CD4-positive, alpha-beta T cell treated with Interleukin-15 for 4 hours (primary cell): ENCODE results near the gene C16orf95.
"Not testable (repeated sequence)": the region's sequence is repeated elsewhere in the genome, so short reads cannot be mapped to it uniquely, and the experiment has no call there.

Source experiments
- DNase-seq: peaks from one replicate; pipeline ENCODE4 v3.0.0-alpha.2; 2020; ENCODE audit warnings: low spot score

C16orf95 gene

GRCh38 chr16:87346517-87347060 is 29.4 kb upstream of the C16orf95 start:
- no peak for DNase-seq

GRCh38 chr16:87345726-87346424 is 28.7 kb upstream of the C16orf95 start:
- no peak for DNase-seq

- peak; percentile 65 for DNase-seq
These were observed 27.9 kb upstream of the C16orf95 start for GRCh38 chr16:87344931-87345631.

- no peak for DNase-seq
These were observed 27.2 kb upstream of the C16orf95 start for GRCh38 chr16:87344165-87344930.

GRCh38 chr16:87343753-87344050 is 26.5 kb upstream of the C16orf95 start:
- DNase-seq: no peak

- no peak for DNase-seq
These were observed 26.0 kb upstream of the C16orf95 start for GRCh38 chr16:87342978-87343752.

GRCh38 chr16:87342504-87342903 is 25.3 kb upstream of the C16orf95 start:
- DNase-seq: no peak

GRCh38 chr16:87340198-87340597 is 23.0 kb upstream of the C16orf95 start:
- DNase-seq: no peak

GRCh38 chr16:87339724-87340105 is 22.5 kb upstream of the C16orf95 start:
- not testable (repeated sequence) for DNase-seq

GRCh38 chr16:87339086-87339723 is 22.0 kb upstream of the C16orf95 start:
- DNase-seq: no peak

GRCh38 chr16:87338155-87338765 is 21.1 kb upstream of the C16orf95 start:
- no peak for DNase-seq

- DNase-seq: no peak
These were observed 20.1 kb upstream of the C16orf95 start for GRCh38 chr16:87337262-87337771.

- DNase-seq: no peak
These were observed 19.4 kb upstream of the C16orf95 start for GRCh38 chr16:87336434-87337240.

- no peak for DNase-seq
These were observed 18.6 kb upstream of the C16orf95 start for GRCh38 chr16:87335625-87336433.

- no peak for DNase-seq
These were observed 17.7 kb upstream of the C16orf95 start for GRCh38 chr16:87334651-87335624.

- DNase-seq: no peak
These were observed 16.6 kb upstream of the C16orf95 start for GRCh38 chr16:87333581-87334331.

- no peak for DNase-seq
These were observed 15.9 kb upstream of the C16orf95 start for GRCh38 chr16:87333101-87333500.
